Measurements from ENCODE around the gene PKM.
A peak's percentile ranks its signal among the peaks of the same experiment; 100 is the strongest.
"Not testable (repeated sequence)": the region's sequence is repeated elsewhere in the genome, so short reads cannot be mapped to it uniquely, and the experiment has no call there.

The PKM gene

GRCh38 chr15:72174551-72175165, 56.3 kb downstream of the PKM start:
- DNase-seq, result no peak

- DNase-seq, result no peak
Observed at GRCh38 chr15:72173864-72174550, 57.0 kb downstream of the PKM start.

GRCh38 chr15:72173401-72173800, 57.6 kb downstream of the PKM start:
- DNase-seq, result no peak

- no peak for DNase-seq
Observed at GRCh38 chr15:72172796-72173195, 58.2 kb downstream of the PKM start.

- DNase-seq, result not testable (repeated sequence)
Observed at GRCh38 chr15:72171978-72172377, 59.0 kb downstream of the PKM start.

- no peak for DNase-seq
Observed at GRCh38 chr15:72170691-72171090, 60.3 kb downstream of the PKM start.

GRCh38 chr15:72169921-72170611, 60.9 kb downstream of the PKM start:
- DNase-seq, result no peak

GRCh38 chr15:72169236-72169920, 61.6 kb downstream of the PKM start:
- no peak for DNase-seq

GRCh38 chr15:72168808-72169190, 62.2 kb downstream of the PKM start:
- no peak for DNase-seq

GRCh38 chr15:72168131-72168807, 62.7 kb downstream of the PKM start:
- no peak for DNase-seq

GRCh38 chr15:72167445-72167844, 63.5 kb downstream of the PKM start:
- DNase-seq, result no peak

- DNase-seq, result no peak
Observed at GRCh38 chr15:72166716-72167417, 64.1 kb downstream of the PKM start.

GRCh38 chr15:72163719-72164118, 67.3 kb downstream of the PKM start:
- no peak for DNase-seq

- DNase-seq, result no peak
Observed at GRCh38 chr15:72162569-72162968, 68.4 kb downstream of the PKM start.

- DNase-seq, result no peak
Observed at GRCh38 chr15:72161361-72162132, 69.4 kb downstream of the PKM start.

GRCh38 chr15:72160696-72161245, 70.2 kb downstream of the PKM start:
- no peak for DNase-seq

GRCh38 chr15:72156928-72157327, 74.1 kb downstream of the PKM start:
- DNase-seq, result no peak

GRCh38 chr15:72155635-72156616, 75.1 kb downstream of the PKM start:
- peak; percentile 83 for DNase-seq

- DNase-seq, result no peak
Observed at GRCh38 chr15:72155003-72155621, 75.9 kb downstream of the PKM start.

GRCh38 chr15:72154316-72154715, 76.7 kb downstream of the PKM start:
- DNase-seq, result no peak
